Activated CD4-positive, CD25-positive, alpha-beta regulatory T cell treated with anti-CD3 and anti-CD28 coated beads, Interleukin-2, amount 50 U/mL, for 72 hours (primary cell): Measurements from ENCODE around the gene PLEKHG3.

ENCODE experiments used
- DNase-seq: peaks from one replicate; pipeline ENCODE4 v3.0.0; 2021

PLEKHG3 gene

DNA sequence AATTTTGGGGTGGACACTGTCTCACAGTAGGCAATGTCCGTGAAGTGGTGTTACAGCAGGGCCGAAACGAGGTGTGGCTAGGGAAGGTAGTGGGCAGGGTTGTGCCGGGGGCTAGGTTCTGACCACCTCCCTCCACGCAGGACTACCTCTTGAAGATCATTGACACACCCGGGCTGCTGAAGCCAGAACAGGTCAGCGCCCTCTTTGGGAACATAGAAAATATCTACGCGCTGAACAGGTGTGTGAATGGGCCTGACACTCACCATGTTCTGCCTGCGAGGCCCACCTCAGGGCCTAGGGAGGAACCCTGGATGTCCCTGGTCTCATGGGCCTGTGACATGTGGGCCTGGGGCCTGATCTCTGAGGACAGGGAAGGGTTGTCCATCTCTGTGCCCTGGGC, 24.6 kb downstream of the PLEKHG3 start:
- DNase-seq: no peak

DNA sequence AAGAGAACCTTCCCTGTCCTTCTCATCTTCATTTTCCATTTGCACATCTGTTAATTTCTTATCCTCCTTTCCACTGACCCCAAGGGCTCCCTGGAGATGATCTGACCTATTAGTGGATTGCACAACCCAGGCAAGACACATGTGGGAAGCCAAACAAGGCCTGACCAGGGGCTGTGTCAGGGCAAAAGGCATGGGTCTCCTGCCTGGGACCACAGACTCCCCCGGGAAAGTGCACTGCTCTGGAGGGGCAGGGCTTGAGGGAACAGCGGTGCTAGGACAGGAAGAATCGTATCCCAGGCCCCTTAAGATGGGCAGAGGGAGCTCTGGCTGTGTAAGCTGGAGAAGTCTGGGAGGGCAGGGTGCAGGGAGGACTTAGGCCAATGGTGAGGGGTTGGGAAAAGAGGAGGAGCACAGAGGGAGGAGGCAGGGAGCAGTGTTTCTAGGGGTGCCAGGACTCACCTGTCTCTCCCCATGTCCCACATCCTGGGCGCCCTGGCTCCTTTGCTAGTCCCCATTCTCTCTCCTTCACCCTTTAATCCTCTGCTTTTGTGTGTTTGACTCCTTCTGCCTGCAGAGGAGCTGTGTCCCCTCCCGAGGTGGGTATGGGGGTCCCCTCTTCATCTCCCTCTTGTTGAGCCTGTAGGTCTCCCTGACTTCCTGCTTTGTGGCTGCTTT, 25.3 kb downstream of the PLEKHG3 start:
- no peak for DNase-seq

DNA sequence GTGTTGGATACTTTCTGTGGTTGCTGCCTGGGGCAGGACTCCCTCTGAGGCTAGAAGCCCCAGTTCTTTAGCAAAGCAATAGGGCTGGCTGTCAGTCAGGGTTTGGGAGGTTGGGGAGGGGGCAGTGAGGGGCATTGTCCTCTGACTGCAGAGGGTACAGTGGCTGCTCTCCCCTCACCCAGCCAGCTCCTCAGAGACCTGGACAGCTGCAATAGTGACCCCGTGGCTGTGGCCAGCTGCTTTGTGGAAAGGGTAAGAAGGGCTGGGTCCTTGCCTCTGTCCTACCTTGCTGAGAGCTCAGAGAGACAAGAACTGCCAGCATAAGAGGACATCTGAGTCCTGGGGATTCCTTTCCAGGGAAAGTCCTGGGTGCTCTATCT, 25.8 kb downstream of the PLEKHG3 start:
- DNase-seq: no peak

DNA sequence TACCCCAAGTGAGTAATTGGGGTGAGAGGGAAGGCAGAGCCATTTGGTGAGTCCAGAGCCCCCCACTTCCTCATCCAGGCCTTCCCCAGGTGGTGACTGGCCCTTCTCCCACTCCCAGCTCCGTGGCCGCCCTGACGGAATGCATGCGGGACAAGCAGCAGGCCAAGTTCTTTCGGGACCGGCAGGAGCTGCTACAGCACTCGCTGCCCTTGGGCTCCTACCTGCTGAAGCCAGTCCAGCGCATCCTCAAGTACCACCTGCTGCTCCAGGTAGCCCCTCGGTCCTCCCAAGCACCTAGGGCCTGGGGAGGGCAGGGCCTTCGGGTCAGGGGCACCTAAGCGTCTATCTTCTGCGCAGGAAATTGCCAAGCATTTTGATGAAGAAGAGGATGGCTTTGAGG, 26.5 kb downstream of the PLEKHG3 start:
- DNase-seq: no peak

DNA sequence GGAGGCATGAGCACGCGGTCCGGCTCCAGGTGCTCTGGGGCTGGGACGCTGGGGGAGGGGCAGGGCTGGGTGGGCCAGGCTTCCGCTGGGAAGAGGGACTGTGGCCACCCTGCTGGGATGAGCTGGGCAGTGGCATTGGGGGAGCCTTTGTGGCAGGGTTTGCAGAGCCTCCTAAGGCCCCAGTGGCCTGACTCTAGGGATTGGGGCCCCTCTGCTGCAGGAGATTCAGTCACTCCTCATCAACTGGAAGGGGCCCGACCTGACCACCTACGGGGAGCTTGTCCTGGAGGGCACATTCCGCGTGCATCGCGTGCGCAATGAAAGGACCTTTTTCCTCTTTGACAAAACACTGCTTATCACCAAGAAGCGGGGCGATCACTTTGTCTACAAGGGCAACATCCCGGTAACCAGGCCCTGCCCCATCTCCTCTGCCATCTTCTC, 26.9 kb downstream of the PLEKHG3 start:
- no peak for DNase-seq

DNA sequence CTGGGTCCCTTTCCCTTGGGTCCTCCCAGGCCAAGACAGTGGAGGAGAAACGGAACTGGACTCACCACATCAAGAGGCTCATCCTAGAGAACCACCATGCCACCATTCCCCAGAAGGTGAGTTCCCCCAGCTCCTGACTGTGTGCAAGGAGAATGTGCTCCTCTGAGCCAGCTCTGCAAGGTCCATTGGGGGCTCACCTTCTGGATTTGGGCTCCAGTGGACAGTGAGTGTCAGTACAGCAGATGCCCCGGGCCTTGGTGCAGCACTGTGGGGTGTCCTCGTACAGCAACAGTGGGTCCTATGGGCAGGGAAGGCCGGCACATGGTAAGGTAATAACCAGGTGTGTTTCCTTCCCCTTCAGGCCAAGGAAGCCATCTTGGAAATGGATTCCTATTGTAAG, 27.8 kb downstream of the PLEKHG3 start:
- no peak for DNase-seq

DNA sequence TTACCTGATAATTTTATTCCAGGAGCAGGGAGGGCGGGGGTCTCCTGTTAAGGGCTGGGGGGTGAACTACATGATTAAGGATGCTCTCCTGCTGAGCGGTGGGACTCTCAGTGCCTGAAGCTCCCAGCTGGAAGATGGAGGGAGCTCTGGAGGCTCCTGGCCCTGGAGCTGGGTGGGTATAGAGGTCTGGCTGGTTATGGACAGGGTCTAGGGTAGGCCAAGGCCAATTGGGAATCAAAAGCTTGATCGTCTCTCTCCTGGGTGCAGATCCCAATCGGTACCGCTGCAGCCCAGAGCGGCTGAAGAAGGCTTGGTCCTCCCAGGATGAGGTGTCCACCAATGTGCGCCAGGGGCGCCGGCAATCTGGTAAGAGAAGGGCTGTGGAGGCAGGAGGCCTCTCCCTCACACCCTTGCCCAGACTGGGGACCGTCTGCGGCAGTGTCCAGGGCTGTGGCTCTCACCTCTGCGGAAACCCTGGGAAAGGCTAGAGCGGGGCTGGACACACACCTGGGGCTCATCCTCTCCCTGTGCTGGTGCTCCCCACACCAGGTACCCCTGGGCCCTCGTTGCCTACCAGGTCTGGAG, 28.4 kb downstream of the PLEKHG3 start:
- DNase-seq: no peak

DNA sequence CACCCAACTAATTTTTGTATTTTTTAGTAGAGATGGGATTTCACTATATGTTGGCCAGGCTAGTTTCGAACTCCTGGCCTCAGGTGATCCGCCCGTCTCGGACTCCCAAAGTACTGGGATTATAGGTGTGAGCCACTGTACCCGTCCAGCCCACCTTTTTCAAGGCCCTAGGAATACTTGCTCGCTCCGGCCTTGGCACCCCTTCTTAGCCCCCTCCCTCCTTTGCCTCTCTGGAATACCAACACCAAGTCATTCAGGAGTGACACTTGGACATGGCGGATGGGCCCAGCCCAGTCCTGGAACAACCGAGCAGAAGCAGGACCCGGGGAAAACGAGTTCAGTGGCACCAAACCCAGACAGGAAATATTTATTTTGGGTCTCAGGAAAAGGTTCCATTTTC, 29.1 kb downstream of the PLEKHG3 start:
- no peak for DNase-seq

DNA sequence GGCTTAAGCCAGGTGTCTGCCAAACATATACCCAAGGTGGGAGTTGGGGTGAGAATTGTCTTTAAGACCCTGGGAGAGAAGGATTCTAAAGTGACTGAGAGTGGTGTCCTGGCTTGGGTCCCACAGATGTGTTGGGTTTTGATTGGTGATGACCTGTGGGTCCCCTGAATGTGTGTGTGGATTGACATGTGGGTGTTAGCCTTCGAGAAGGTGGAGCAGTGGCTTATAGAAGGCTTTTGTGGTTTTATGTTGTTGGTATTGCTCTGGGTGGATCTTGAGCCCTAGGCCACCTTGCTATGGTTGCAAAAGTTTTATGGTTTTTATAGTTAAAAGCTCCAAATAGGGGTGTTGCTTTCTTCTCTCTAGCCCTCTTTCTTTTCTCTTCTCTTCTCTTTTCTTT, 29.7 kb downstream of the PLEKHG3 start:
- DNase-seq: no peak

DNA sequence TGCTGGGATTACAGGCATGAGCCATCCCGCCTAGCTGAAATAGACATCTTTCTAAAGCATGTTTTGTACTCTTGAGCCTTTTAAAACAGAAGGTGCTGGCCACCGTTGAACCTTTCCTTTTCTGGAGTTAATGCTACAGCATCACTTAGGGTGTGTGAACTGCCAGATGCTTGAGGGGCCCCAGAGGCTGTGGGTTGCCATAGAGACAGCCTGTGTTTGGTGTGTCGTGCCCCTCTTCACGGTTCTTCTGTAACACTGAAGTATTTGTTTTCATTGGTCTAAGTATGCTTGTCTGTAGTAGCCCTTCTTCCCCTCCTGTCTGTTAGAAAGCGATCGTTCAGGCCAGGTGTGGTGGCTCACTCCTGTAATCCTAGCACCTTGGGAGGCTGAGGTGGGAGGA, 30.8 kb downstream of the PLEKHG3 start:
- no peak for DNase-seq

DNA sequence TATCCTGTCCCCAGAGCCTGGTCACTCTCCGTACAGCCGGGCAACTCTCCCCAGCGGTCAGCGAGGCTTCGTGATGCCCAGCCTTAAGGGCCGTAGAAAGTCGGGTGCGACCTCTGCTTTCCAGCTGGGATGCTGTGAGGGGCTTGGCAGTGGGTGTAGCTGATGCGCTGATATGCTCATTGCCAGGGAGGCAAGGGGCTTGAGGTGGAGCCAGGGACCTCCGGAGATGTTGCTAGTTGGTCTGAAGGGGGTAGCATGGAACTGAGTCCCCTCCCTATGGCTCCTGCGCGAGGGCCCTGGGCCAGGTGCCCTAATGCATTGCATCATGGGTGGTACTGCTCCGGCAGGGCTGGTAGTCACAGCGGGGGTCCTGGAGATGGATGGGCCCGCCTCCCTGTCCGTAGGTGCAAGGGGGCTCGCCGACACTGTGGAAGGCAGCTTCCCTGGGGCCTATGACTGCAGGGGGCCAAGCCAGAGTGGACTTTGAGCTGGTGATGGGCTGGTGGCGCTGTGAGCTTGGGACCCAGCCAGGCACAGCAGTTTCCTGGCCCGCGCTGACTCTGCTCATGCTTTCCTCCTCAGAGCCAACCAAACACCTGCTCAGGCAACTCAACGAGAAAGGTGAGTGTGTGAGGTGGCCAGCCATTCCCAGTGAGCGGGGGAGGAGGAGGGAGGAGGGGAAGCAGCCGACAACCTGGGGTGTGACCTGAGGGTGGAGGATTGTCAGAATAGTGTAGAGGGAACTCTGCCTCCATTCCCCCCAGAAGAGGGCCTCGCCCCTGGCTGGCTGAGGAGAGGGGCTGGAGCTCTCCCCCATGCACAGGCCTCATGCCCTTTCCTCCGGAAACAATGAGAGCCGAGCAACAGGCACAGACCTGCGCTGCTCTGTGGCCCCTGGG, 32.3 kb downstream of the PLEKHG3 start:
- no peak for DNase-seq

DNA sequence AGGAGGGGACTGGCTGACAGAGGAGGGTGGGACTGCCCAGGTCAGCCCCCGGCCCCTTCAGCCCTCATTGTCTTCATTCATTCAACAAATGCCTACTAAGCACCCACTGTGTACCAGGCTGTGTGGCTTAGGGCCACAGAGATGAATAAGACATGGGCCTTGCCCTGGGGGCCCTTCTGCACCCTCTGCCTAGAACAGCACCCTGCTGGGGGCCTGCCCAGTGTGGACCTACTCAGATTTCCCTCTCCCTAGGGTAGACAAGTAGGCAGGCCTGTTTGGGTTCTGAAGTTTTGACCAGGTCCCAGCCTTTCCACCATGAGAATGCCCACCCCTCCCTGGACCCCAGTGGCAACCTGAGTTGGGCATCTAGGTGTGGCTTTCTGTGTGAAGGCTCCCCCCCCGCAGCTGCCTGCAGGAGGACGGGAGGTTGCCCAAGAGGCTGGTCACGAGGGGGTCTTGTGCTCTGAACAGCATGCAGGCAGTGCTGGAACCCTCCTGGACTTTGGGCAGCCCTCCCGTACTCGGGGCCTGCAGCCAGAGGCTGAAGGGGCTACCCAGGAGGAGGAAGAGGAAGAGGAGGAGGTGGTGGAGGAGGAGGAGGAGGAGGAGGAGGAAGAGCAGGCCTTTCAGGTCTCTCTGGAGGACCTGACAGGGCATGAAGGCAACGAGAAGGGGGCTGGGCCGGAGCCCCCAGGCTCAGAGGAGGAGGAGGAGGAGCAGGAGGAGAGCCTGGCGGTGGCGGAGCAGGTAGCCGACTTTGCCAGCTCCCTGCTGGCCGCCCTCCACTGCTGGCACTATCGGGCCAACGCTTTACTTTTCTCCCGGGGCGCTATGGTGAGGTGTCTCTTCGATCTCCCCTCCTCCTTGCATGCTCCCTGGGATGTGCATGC, 33.4 kb downstream of the PLEKHG3 start:
- no peak for DNase-seq

DNA sequence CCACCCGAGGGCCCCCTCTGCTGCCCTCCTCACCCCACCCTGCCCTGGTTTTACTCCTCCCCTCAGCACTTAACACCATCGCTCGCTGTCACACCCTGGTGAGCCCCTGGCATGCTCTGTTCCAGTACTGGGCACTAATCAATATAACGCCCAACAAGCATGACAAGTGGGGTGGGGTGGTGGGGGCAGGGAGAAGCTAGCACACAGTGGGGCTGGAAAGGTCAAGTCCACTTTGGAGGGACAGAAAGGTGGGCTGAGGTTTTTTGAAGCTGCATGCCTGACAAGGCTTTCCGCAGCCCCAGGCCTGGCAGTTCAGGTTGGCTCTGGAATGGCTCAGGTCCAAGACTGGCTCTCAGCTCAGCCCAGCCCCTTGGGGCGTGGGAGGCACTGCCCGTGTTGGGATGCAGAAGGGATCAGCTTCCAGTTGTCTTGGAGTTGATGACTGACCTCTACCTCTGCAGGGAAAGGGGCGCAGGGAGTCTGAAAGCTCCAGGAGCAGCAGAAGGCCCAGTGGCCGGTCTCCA, 34.1 kb downstream of the PLEKHG3 start:
- DNase-seq: no peak

DNA sequence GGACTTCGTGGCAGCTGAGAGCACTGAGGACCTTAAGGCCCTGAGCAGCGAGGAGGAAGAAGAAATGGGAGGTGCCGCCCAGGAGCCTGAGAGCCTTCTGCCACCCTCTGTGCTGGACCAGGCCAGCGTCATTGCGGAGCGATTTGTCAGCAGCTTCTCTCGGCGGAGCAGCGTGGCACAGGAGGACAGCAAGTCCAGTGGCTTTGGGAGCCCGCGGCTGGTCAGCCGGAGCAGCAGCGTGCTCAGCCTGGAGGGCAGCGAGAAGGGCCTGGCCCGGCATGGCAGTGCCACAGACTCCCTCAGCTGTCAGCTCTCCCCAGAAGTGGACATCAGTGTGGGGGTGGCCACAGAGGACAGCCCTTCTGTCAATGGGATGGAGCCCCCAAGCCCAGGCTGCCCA, 37.0 kb downstream of the PLEKHG3 start:
- no peak for DNase-seq

DNA sequence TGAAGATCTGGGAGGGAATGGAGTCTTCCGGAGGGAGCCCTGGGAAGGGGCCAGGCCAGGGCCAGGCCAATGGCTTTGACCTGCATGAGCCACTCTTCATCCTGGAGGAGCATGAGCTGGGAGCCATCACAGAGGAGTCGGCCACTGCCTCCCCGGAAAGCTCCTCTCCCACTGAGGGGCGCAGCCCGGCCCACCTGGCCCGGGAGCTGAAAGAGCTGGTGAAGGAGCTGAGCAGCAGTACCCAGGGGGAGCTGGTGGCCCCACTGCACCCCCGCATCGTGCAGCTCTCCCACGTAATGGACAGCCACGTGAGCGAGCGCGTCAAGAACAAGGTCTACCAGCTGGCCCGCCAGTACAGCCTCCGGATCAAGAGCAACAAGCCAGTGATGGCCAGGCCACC, 37.7 kb downstream of the PLEKHG3 start:
- no peak for DNase-seq

DNA sequence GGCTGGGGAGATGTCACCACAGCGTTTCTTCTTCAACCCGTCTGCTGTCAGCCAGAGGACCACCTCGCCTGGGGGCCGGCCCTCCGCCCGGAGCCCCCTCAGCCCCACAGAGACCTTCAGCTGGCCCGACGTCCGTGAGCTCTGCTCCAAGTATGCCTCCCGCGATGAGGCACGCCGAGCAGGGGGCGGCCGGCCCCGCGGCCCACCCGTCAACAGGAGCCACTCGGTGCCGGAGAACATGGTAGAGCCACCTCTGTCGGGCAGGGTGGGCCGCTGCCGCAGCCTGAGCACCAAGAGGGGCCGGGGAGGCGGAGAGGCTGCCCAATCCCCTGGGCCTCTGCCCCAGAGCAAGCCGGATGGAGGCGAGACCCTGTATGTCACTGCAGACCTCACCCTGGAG, 38.8 kb downstream of the PLEKHG3 start:
- DNase-seq: no peak

DNA sequence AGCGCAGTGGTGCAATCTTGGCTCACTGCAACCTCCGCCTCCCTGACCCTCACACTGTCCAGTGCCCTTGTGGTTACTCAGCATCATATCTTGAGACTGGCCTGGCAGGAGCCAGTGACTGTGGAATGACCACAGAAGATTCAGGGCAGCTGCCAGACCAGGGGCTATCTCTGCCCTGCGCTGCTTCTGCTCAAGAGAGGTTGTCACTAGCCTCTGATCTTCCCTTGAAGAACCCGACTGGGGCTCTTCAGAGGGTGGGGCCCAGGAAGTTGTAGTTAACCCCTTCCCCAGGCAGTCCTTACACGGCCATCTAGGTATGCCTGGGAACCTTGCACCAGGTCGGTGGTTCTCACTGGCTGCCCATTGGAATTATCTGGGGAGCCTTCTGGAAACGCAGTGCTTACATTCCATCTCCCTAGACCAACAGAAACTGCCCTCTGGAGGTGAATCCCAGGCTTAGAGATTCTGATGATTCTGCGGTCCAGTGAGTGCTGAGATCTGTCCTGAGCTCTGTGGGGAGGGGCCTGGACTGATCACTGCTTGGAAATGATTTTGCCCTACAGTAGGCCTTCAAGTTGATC, 41.4 kb downstream of the PLEKHG3 start:
- no peak for DNase-seq

DNA sequence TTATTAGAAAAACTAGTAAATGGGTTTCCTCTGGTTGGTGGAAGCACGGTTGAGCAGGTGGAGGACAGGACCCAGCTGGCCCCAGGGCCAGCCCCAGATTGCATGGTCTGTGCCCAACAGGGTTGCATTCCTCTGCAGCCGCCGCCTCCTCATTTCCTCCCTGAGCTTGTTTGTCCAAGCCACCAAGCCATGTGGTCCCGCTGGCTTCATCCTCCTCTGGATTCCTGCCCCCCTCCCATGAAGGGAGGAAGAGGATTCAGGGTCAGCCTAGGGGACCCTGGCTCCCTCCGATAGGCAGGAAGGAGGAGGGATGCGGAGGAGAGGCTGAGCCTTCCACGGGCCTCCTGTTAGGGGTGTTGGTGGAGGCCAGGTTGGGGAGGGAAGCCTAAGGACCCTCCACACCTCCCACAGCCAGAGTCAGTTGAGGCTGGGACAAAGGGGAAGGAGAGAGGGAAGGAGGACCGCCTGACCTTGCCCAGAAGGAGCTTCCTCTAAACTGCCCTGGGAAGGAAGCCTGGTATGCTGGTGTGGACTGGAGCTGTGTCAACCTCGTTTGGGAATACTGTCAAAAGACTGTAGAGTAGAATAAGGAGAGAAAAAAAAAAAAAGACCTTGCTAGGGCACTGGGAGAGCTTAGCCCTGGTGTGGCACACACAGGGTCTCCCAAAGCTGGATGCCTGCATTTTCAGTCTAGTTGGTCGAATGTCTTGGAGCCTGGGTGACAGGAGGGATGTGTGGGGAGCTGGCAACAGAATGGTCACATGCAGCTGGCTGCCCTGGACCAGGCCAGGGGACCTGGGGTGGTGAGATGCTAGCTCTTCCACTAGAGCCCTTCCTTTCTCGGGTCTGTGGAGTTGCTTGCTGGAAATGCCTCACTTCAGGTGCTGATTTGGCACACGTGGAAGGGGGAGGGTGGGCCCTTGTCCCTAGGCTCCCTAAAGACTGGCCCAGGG, 42.4 kb downstream of the PLEKHG3 start:
- DNase-seq: no peak

DNA sequence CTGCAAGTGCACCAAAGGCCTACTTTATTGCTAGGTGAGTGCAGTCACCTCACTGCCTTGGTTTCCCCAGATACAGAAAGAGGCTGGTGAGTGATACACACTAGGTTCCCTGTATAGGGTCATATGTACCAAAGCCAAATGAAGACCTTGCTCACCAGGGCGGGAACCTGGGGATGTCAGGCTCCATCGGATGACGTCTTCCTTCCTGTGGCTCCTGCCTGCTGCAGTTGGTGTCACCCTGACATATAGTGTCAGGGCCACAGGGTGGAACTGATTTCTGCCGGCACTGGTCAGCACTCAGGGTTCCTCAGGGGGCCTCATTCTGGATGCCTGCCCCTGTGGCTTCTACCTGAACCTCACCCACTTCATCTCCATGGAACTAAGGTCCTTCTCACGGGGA, 43.1 kb downstream of the PLEKHG3 start:
- DNase-seq: no peak

DNA sequence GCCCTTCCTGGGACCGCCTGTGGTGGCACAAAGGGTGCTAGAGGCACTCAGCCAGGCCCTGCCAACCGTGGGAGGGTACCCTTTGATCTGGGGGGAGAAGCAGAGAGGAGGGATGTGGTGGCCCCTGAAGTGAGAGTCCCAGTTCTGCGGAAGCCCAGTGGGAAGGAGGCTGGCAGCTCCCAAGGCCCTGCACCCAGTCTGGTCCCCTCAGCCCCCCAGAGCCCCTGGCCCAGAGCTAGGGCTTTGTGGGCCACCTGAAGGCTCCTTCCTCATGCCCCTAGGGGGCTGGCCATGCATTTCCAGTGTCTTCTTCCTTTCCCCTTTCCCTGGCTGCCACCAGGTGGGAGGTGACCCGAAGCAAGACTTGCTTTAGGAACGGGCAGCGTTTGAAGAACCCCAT, 44.3 kb downstream of the PLEKHG3 start:
- no peak for DNase-seq

DNA sequence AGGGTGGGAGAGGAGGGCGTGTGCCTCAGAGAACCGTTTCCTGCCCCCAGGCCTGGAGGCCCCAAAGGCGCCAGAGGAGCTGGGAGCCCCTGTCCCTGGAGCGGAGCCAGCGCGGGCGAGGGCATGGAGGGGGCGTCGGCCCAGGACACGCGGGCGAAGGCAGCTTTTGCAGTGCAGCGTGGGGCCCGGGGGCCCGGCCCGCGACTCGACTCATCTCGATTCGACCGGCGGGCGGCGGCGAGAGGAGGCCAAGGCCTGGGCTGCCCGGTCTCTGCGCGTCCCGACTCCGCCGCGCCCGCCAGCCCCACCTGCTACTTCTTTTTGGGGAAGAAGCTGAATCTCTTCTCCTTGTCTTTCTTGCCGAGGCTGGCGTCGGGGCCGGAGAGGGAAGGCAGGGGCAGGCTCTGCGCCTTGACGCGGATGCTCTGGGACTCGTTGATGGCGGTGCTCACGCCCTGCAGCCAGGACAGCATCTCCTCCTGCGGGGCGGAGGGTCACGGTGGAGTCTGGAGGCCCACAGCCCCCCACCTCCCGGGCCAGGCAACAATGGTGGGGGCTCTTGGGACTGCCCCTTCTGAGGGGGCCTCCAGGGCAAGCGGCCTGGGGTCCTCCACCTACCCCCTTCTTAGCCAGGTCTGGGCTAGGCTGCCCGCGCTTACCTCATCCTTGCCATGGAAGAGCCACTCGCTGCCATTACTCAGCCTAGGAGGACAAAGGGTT, 44.9 kb downstream of the PLEKHG3 start:
- no peak for DNase-seq
